Neural cell (in vitro differentiated cells): ENCODE results near the gene NRIP3.

Source experiments
- CTCF ChIP-seq: fragments of 450-650 bp; IDR thresholded peaks from 2 replicates; pipeline ENCODE4 v1.5.1; 2014; ENCODE audit warnings: antibody characterized with exemption, mild to moderate bottlenecking, moderate library complexity; ENCODE audit not compliant: poor library complexity, severe bottlenecking
- POLR2AphosphoS5 ChIP-seq: IDR thresholded peaks from 2 replicates; pipeline ENCODE4 v1.6.1; 2012
- RAD21 ChIP-seq: fragments of 450-650 bp; conservative IDR thresholded peaks from 2 replicates; pipeline ENCODE4 v1.6.1; 2014; ENCODE audit warnings: antibody characterized with exemption, mild to moderate bottlenecking, moderate library complexity

- TF ChIP-seq POLR2AphosphoS5 (no peak), RAD21 (no peak), CTCF (no peak)
These were observed 25.6 kb upstream of the NRIP3 start for GRCh38 chr11:9029422-9029821.
